DMS153 (cell line): ENCODE results near the gene NUP210L.
"Not testable (repeated sequence)": the region's sequence is repeated elsewhere in the genome, so short reads cannot be mapped to it uniquely, and the experiment has no call there.

Experiments used
- DNase-seq: peaks from one replicate; lab custom pipeline; 2025; lab: John Stamatoyannopoulos, UW

Gene NUP210L

GRCh38 chr1:153991806-153992205 is 163.1 kb downstream of the NUP210L start:
- no peak for DNase-seq

- DNase-seq: no peak
Measured at GRCh38 chr1:153991151-153991630, 163.7 kb downstream of the NUP210L start.

GRCh38 chr1:153990468-153991150 is 164.3 kb downstream of the NUP210L start, which contains the start of gene RPS27:
Gene RPS27 (plus strand): TSS chr1:153990762. CDS start chr1:153990797, 35 bp downstream.
- DNase-seq: peak; percentile 99

- DNase-seq: no peak
Measured at GRCh38 chr1:153987621-153988020, 167.3 kb downstream of the NUP210L start.

GRCh38 chr1:153985941-153986761 is 168.7 kb downstream of the NUP210L start, which contains the start of gene RAB13:
Gene RAB13 (minus strand): TSS chr1:153986339. CDS start chr1:153986236, 103 bp downstream.
- DNase-seq: peak; percentile 62

- DNase-seq: no peak
Measured at GRCh38 chr1:153985341-153985912, 169.4 kb downstream of the NUP210L start.

GRCh38 chr1:153984123-153984894 is 170.6 kb downstream of the NUP210L start:
- no peak for DNase-seq

- DNase-seq: not testable (repeated sequence)
Measured at GRCh38 chr1:153981735-153982134, 173.1 kb downstream of the NUP210L start.

- DNase-seq: not testable (repeated sequence)
Measured at GRCh38 chr1:153979091-153979490, 175.8 kb downstream of the NUP210L start.

- DNase-seq: no peak
Measured at GRCh38 chr1:153978274-153978909, 176.5 kb downstream of the NUP210L start.

GRCh38 chr1:153977250-153978240 is 177.3 kb downstream of the NUP210L start, which contains the start of gene JTB:
Gene JTB (minus strand): TSS chr1:153977674. CDS start chr1:153977252, 422 bp downstream.
- peak; percentile 75 for DNase-seq

- DNase-seq: no peak
Measured at GRCh38 chr1:153976819-153977249, 178.0 kb downstream of the NUP210L start.

GRCh38 chr1:153973525-153973924 is 181.3 kb downstream of the NUP210L start:
- DNase-seq: no peak

GRCh38 chr1:153973071-153973470 is 181.8 kb downstream of the NUP210L start:
- no peak for DNase-seq

GRCh38 chr1:153970346-153970745 is 184.5 kb downstream of the NUP210L start:
- no peak for DNase-seq

- no peak for DNase-seq
Measured at GRCh38 chr1:153968972-153969371, 185.9 kb downstream of the NUP210L start.

GRCh38 chr1:153968408-153968807 is 186.5 kb downstream of the NUP210L start:
- no peak for DNase-seq

GRCh38 chr1:153968000-153968363 is 186.9 kb downstream of the NUP210L start:
- DNase-seq: peak; percentile 70

GRCh38 chr1:153967107-153967999 is 187.5 kb downstream of the NUP210L start, which contains the start of gene CREB3L4:
Gene CREB3L4 (plus strand): TSS chr1:153967902. CDS start chr1:153968526, 624 bp downstream.
- DNase-seq: peak; percentile 99
